Neural cell (in vitro differentiated cells): ENCODE data around the gene MYO15A. TPM values are rescaled to one million over a fixed set of nuclear protein-coding genes. Genes with fewer than 3 reads are reported as not detected.

Experiments
- H2AFZ ChIP-seq: fragments of 200-600, 300-800 bp; sonication (generic), shearing (Covaris generic); 2 replicates; pipeline ENCODE4 v1.6.0; 2014; ENCODE audit warnings: low read depth, mild to moderate bottlenecking, antibody characterized with exemption, low read length, moderate library complexity
- H3F3A ChIP-seq: fragments of 200-600 bp; shearing (Covaris generic); 2 replicates; pipeline ENCODE4 v1.6.1; 2016; ENCODE audit warnings: mild to moderate bottlenecking, moderate library complexity, mixed read lengths, antibody characterized with exemption, low read length; ENCODE audit not compliant: insufficient read depth, poor library complexity, severe bottlenecking
- H3K27ac ChIP-seq: fragments of 200-600, 300-800 bp; sonication (generic), shearing (Covaris generic); 2 replicates; pipeline ENCODE4 v1.5.1; 2014; ENCODE audit warnings: mild to moderate bottlenecking, low read length, moderate library complexity
- H3K27me3 ChIP-seq: fragments of 300-800, 200-600 bp; sonication (generic), shearing (Covaris generic); 2 replicates; pipeline ENCODE4 v1.6.0; 2014; ENCODE audit warnings: mild to moderate bottlenecking, low read depth, low read length, moderate library complexity; ENCODE audit not compliant: insufficient read depth
- H3K36me3 ChIP-seq: fragments of 300-800, 200-600 bp; sonication (generic), shearing (Covaris generic); 2 replicates; pipeline ENCODE4 v1.5.1; 2014; ENCODE audit warnings: mild to moderate bottlenecking, antibody characterized with exemption, low read length, moderate library complexity; ENCODE audit not compliant: insufficient read depth
- H3K4me2 ChIP-seq: fragments of 300-800, 200-600 bp; sonication (generic), shearing (Covaris generic); 2 replicates; pipeline ENCODE4 v1.6.0; 2014; ENCODE audit warnings: mild to moderate bottlenecking, low read length
- H3K4me3 ChIP-seq: fragments of 300-800, 200-600 bp; sonication (generic), shearing (Covaris generic); 2 replicates; pipeline ENCODE4 v1.5.1; 2014; ENCODE audit warnings: mild to moderate bottlenecking, low read length, moderate library complexity
- H3K79me2 ChIP-seq: fragments of 200-600 bp; shearing (Covaris generic); replicated peaks from 2 replicates; pipeline ENCODE4 v1.6.0; 2014; ENCODE audit warnings: mild to moderate bottlenecking, low read length, moderate library complexity; ENCODE audit not compliant: insufficient read depth
- H3K9ac ChIP-seq: fragments of 300-800, 200-600 bp; sonication (generic), shearing (Covaris generic); 2 replicates; pipeline ENCODE4 v1.6.1; 2016; ENCODE audit warnings: mild to moderate bottlenecking, low read length, mixed read lengths
- H3K9me2 ChIP-seq: fragments of 200-600 bp; shearing (Covaris generic); 2 replicates; pipeline ENCODE4 v1.6.1; 2016; ENCODE audit warnings: mild to moderate bottlenecking, low read length, mixed read lengths; ENCODE audit not compliant: insufficient read depth
- H3K9me3 ChIP-seq: fragments of 200-600, 300-800 bp; sonication (generic), shearing (Covaris generic); 2 replicates; pipeline ENCODE4 v1.6.1; 2016; ENCODE audit warnings: mild to moderate bottlenecking, mixed run types, low read length, moderate library complexity, mixed read lengths
- H4K20me1 ChIP-seq: fragments of 200-600 bp; shearing (Covaris generic); 2 replicates; pipeline ENCODE4 v1.6.1; 2016; ENCODE audit warnings: mild to moderate bottlenecking, mixed run types; ENCODE audit not compliant: insufficient read depth
- EP300 ChIP-seq: fragments of 450-650 bp; conservative IDR thresholded peaks from 2 replicates; pipeline ENCODE4 v1.6.1; 2014; ENCODE audit warnings: antibody characterized with exemption, mild to moderate bottlenecking, moderate library complexity; ENCODE audit not compliant: poor library complexity, severe bottlenecking
- EZH2 ChIP-seq: fragments of 200-600, 300-800 bp; shearing (Covaris generic), sonication (generic); IDR thresholded peaks from 2 replicates; pipeline ENCODE4 v1.6.1; 2014; ENCODE audit warnings: antibody characterized with exemption, low read length, borderline replicate concordance, mild to moderate bottlenecking; ENCODE audit not compliant: insufficient read depth, poor library complexity, severe bottlenecking
- MXI1 ChIP-seq: fragments of 450-650 bp; conservative IDR thresholded peaks from 2 replicates; pipeline ENCODE4 v1.6.1; 2014; ENCODE audit warnings: antibody characterized with exemption, mild to moderate bottlenecking; ENCODE audit not compliant: poor library complexity, severe bottlenecking
- RAD21 ChIP-seq: fragments of 450-650 bp; conservative IDR thresholded peaks from 2 replicates; pipeline ENCODE4 v1.6.1; 2014; ENCODE audit warnings: antibody characterized with exemption, mild to moderate bottlenecking, moderate library complexity
- TAF1 ChIP-seq: IDR thresholded peaks from 2 replicates; pipeline ENCODE4 v1.6.1; 2012; ENCODE audit warnings: low read depth
- polyA plus RNA-seq: library from polyadenylated mRNA; depleted of rRNA; stranded (reverse); fragments of >200 nt; gene quantifications from 2 replicates; pipeline ENCODE4 v1.2.3, GENCODE V29; 2014
- TF ChIP-seq, protein P1 (sequence below): fragments of 450-650 bp; IDR thresholded peaks from 2 replicates; pipeline ENCODE4 v1.5.1; 2014; ENCODE audit warnings: antibody characterized with exemption, mild to moderate bottlenecking, moderate library complexity; ENCODE audit not compliant: poor library complexity, severe bottlenecking
- TF ChIP-seq, protein P2 (sequence below): IDR thresholded peaks from 2 replicates; pipeline ENCODE4 v1.6.1; 2012; ENCODE audit warnings: borderline replicate concordance

MYO15A gene
- polyA plus RNA-seq, 1 donor from 2014 or later, result 1.9 TPM

DNA sequence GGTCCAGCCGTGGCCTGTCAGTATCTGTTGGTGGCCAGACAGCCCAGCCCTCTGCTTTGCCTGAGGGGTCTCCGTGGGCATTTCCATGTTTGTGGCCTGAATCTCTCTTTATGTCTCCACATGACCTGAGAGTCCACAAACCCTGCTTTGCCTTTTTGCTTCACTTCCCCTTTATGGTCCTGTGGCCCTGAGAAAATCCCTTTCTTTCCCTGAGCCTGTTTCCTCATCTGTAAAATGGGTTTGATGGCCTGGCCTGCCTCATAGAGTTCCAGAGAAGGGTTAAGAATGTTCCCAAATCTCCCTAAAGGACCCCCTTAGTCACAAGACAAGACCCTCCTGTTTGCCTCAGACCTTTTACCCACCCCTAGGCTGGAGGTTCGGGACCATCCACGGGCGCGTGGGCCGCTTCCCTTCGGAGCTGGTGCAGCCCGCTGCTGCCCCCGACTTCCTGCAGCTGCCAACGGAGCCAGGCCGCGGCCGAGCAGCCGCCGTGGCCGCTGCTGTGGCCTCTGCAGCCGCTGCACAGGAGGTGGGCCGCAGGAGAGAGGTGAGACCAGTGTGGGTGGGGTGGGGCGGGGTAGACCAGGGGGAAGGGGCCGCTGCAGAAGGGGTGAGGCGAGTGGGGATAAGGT lies 48.9 kb downstream of the MYO15A start:
- no peaks in the 10 kb centered on the region for H3K9me3 ChIP-seq
- H2AFZ ChIP-seq, result no peak overlapping the region

DNA sequence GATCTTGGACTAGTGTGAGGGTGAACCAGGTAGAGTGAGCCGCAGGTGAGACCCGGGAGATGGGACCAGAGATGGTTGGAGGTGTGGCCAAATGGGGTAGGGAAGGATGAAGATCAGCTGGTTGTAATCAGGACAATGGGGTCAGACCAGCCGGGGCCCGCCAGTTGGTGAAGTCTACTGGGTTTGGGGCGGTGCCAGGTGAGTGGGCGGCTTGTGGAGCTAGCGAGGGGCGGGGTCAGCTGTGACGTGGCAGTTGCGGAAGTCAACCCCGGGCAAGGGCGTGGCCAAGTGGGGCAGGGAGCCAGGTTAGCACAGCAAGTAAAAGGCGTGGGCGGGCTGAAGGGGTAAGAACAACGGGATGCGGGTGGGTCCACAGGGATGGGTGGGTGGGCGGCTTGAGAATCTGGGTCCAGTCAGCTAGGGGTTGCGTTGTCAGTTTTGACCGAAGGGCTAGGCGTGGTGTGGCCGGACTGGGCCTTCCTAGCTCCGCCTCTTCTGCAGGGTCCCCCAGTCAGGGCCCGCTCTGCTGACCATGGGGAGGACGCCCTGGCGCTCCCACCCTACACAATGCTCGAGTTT lies 49.6 kb downstream of the MYO15A start:
- no peaks in the 10 kb centered on the region for H4K20me1 ChIP-seq
- H3K9ac ChIP-seq, result no peak overlapping the region
- H2AFZ ChIP-seq, result no peak overlapping the region
- no peaks in the 10 kb centered on the region for H3K9me3 ChIP-seq
- TF ChIP-seq RAD21, result no peak
- H3K9me2 ChIP-seq, result no peaks in the 10 kb centered on the region
- H3F3A ChIP-seq, result no peaks in the 10 kb centered on the region
- no peaks in the 10 kb centered on the region for H3K27me3 ChIP-seq
- no peak overlapping the region for H3K4me2 ChIP-seq
- H3K79me2 ChIP-seq, result no peaks in the 10 kb centered on the region
- no peak overlapping the region for H3K4me3 ChIP-seq
- no peak overlapping the region for H3K27ac ChIP-seq
- no peaks in the 10 kb centered on the region for H3K36me3 ChIP-seq

More for the DNA sequence above, 48.9 kb downstream of the MYO15A start:
- Histone ChIP-seq H4K20me1 (no peaks in the 10 kb centered on the region), H3K36me3 (no peaks in the 10 kb centered on the region), H3K9me2 (no peaks in the 10 kb centered on the region), H3F3A (no peaks in the 10 kb centered on the region), H3K27me3 (no peaks in the 10 kb centered on the region), H3K4me3 (no peak overlapping the region), H3K9ac (no peak overlapping the region), H3K79me2 (no peaks in the 10 kb centered on the region), H3K27ac (no peak overlapping the region), H3K4me2 (no peak overlapping the region)
- TF ChIP-seq, protein P1, sequence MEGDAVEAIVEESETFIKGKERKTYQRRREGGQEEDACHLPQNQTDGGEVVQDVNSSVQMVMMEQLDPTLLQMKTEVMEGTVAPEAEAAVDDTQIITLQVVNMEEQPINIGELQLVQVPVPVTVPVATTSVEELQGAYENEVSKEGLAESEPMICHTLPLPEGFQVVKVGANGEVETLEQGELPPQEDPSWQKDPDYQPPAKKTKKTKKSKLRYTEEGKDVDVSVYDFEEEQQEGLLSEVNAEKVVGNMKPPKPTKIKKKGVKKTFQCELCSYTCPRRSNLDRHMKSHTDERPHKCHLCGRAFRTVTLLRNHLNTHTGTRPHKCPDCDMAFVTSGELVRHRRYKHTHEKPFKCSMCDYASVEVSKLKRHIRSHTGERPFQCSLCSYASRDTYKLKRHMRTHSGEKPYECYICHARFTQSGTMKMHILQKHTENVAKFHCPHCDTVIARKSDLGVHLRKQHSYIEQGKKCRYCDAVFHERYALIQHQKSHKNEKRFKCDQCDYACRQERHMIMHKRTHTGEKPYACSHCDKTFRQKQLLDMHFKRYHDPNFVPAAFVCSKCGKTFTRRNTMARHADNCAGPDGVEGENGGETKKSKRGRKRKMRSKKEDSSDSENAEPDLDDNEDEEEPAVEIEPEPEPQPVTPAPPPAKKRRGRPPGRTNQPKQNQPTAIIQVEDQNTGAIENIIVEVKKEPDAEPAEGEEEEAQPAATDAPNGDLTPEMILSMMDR, result no peak
- TF ChIP-seq MXI1 (no peak), EZH2 (no peak), TAF1 (no peak), EP300 (no peak)
- TF ChIP-seq, protein P2, sequence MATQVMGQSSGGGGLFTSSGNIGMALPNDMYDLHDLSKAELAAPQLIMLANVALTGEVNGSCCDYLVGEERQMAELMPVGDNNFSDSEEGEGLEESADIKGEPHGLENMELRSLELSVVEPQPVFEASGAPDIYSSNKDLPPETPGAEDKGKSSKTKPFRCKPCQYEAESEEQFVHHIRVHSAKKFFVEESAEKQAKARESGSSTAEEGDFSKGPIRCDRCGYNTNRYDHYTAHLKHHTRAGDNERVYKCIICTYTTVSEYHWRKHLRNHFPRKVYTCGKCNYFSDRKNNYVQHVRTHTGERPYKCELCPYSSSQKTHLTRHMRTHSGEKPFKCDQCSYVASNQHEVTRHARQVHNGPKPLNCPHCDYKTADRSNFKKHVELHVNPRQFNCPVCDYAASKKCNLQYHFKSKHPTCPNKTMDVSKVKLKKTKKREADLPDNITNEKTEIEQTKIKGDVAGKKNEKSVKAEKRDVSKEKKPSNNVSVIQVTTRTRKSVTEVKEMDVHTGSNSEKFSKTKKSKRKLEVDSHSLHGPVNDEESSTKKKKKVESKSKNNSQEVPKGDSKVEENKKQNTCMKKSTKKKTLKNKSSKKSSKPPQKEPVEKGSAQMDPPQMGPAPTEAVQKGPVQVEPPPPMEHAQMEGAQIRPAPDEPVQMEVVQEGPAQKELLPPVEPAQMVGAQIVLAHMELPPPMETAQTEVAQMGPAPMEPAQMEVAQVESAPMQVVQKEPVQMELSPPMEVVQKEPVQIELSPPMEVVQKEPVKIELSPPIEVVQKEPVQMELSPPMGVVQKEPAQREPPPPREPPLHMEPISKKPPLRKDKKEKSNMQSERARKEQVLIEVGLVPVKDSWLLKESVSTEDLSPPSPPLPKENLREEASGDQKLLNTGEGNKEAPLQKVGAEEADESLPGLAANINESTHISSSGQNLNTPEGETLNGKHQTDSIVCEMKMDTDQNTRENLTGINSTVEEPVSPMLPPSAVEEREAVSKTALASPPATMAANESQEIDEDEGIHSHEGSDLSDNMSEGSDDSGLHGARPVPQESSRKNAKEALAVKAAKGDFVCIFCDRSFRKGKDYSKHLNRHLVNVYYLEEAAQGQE, result no peak
